Caco-2 (cell line): ENCODE measurements around the gene MLIP. TPM values are rescaled to one million over a fixed set of nuclear protein-coding genes. Genes with fewer than 3 reads are reported as not detected.

Experiments used
- BruUV-seq: library from RNA; stranded (reverse); fragments of 400-500 nt; replicated peaks from 2 replicates; lab custom pipeline; 2021; lab: Mats Ljungman, UMichigan
- CTCF ChIA-PET: fragments of 300-600 bp; sonication (Branson Sonifier 250); formaldehyde crosslinking; loops from one replicate; lab custom pipeline; 2022; ENCODE audit warnings: antibody characterized with exemption; lab: Charles Lee
- POLR2A ChIA-PET: fragments of 300-600 bp; sonication (Branson Sonifier 250); formaldehyde crosslinking; loops from one replicate; lab custom pipeline; 2022; ENCODE audit warnings: antibody characterized with exemption; lab: Charles Lee
- DNase-seq, 2 experiments: peaks; one replicate each; pipeline versions ENCODE4 v3.0.0 to v3.0.0-alpha.2; 2020 to 2022
- H3K27me3 ChIP-seq: replicated peaks from 2 replicates; pipeline ENCODE4 v1.6.0; 2011; ENCODE audit warnings: low read length; ENCODE audit not compliant: control insufficient read depth, insufficient read depth
- H3K36me3 ChIP-seq: 2 replicates; pipeline ENCODE4 v1.5.1; 2011; ENCODE audit warnings: low read length; ENCODE audit not compliant: control insufficient read depth, insufficient read depth
- H3K4me1 ChIP-seq: fragments of 250-450 bp; sonication (Bioruptor Pico); 2 replicates; pipeline ENCODE4 v1.5.1; 2020; ENCODE audit warnings: mild to moderate bottlenecking
- H3K4me3 ChIP-seq: 2 replicates; pipeline ENCODE4 v1.5.1; 2011; ENCODE audit warnings: low read depth, mild to moderate bottlenecking, control low read depth, low read length
- H3K9me3 ChIP-seq: fragments of 250-450 bp; sonication (Bioruptor Pico); 2 replicates; pipeline ENCODE4 v1.5.1; 2020; ENCODE audit warnings: mild to moderate bottlenecking, moderate library complexity
- H3K27ac Mint-ChIP-seq: one replicate; pipeline ENCODE4 v1.8.0; 2022; ENCODE audit warnings: mixed read lengths; ENCODE audit not compliant: unreplicated experiment
- H3K27me3 Mint-ChIP-seq: one replicate; pipeline ENCODE4 v1.8.0; 2022; ENCODE audit warnings: mixed read lengths; ENCODE audit not compliant: insufficient read depth, unreplicated experiment
- H3K36me3 Mint-ChIP-seq: one replicate; pipeline ENCODE4 v1.8.0; 2022; ENCODE audit warnings: mild to moderate bottlenecking, mixed read lengths; ENCODE audit not compliant: insufficient read depth, unreplicated experiment
- H3K4me1 Mint-ChIP-seq: one replicate; pipeline ENCODE4 v1.8.0; 2022; ENCODE audit warnings: low read depth, mixed read lengths; ENCODE audit not compliant: unreplicated experiment
- H3K4me3 Mint-ChIP-seq: one replicate; pipeline ENCODE4 v1.8.0; 2022; ENCODE audit warnings: mild to moderate bottlenecking, moderate library complexity, mixed read lengths; ENCODE audit not compliant: unreplicated experiment
- H3K9me3 Mint-ChIP-seq: one replicate; pipeline ENCODE4 v1.8.0; 2022; ENCODE audit warnings: mixed read lengths; ENCODE audit not compliant: unreplicated experiment
- intact Hi-C: fragments of 100-400 bp; cut with micrococcal nuclease; formaldehyde crosslinking; loops from one replicate; pipeline ENCODE4 v1.10.0; 2022; ENCODE audit not compliant: unreplicated experiment
- total RNA-seq: library from RNA; stranded (reverse); gene quantifications from 2 replicates; pipeline ENCODE4 v1.2.3, GENCODE V29; 2022
- TF ChIP-seq, protein P1 (sequence below), 2 experiments: fragments of 200-600 bp in 1 of 2; IDR thresholded peaks; 1 replicate in 1 of 2; 2 replicates in 1 of 2; pipeline versions ENCODE4 v1.5.1 to v1.8.0; 2011 to 2022; ENCODE audit warnings: antibody characterized with exemption in 1 of 2, control low read depth in 1 of 2, inconsistent platforms in 1 of 2, low read depth in 1 of 2, low read length in 1 of 2, mild to moderate bottlenecking in 1 of 2, moderate library complexity in 1 of 2; ENCODE audit not compliant: insufficient read depth in 1 of 2, severe bottlenecking in 1 of 2, unreplicated experiment in 1 of 2

MLIP gene
- total RNA-seq, 1 experiment from 2014 or later = 0.88 TPM

GRCh38 chr6:54125493-54125892 is 14.2 kb downstream of the MLIP start:
- Histone ChIP-seq H3K4me1 (no peaks in the 10 kb centered on the region), H3K27me3 (no peaks in the 10 kb centered on the region), H3K36me3 (no peaks in the 10 kb centered on the region), H3K4me3 (no peak overlapping the region), H3K9me3 (no peaks in the 10 kb centered on the region; the same call in 1 of the 2 replicates)
- Mint-ChIP-seq H3K36me3 (no peaks in the 10 kb centered on the region), H3K4me1 (peaks cover 7% of the 10 kb centered on the region), H3K27ac (no peak overlapping the region), H3K4me3 (no peak overlapping the region), H3K9me3 (no peaks in the 10 kb centered on the region), H3K27me3 (no peaks in the 10 kb centered on the region)
- CTCF ChIA-PET = no interaction called here
- no TSS peak for BruUV-seq
- intact Hi-C loops = no loop called here
- POLR2A ChIA-PET = no interaction called here
- TF ChIP-seq, protein P1, sequence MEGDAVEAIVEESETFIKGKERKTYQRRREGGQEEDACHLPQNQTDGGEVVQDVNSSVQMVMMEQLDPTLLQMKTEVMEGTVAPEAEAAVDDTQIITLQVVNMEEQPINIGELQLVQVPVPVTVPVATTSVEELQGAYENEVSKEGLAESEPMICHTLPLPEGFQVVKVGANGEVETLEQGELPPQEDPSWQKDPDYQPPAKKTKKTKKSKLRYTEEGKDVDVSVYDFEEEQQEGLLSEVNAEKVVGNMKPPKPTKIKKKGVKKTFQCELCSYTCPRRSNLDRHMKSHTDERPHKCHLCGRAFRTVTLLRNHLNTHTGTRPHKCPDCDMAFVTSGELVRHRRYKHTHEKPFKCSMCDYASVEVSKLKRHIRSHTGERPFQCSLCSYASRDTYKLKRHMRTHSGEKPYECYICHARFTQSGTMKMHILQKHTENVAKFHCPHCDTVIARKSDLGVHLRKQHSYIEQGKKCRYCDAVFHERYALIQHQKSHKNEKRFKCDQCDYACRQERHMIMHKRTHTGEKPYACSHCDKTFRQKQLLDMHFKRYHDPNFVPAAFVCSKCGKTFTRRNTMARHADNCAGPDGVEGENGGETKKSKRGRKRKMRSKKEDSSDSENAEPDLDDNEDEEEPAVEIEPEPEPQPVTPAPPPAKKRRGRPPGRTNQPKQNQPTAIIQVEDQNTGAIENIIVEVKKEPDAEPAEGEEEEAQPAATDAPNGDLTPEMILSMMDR (IDR thresholded peaks at IDR 0.05; ENCODE audit: insufficient read depth in 1 of 2, low read depth in 1 of 2, low read length in 1 of 2, severe bottlenecking in 1 of 2, unreplicated experiment in 1 of 2) = no peak
- DNase-seq = no peak

GRCh38 chr6:54130179-54130578 is 18.9 kb downstream of the MLIP start:
- H3K27me3 Mint-ChIP-seq = no peaks in the 10 kb centered on the region
- Histone ChIP-seq H3K27me3 (no peaks in the 10 kb centered on the region), H3K9me3 (no peaks in the 10 kb centered on the region; the same call in 1 of the 2 replicates), H3K4me3 (no peak overlapping the region), H3K4me1 (no peaks in the 10 kb centered on the region), H3K36me3 (no peaks in the 10 kb centered on the region)
- no peak overlapping the region for H3K27ac Mint-ChIP-seq
- BruUV-seq = no TSS peak
- peaks cover 4% of the 10 kb centered on the region for H3K4me1 Mint-ChIP-seq
- no peaks in the 10 kb centered on the region for H3K36me3 Mint-ChIP-seq
- H3K4me3 Mint-ChIP-seq = no peak overlapping the region
- H3K9me3 Mint-ChIP-seq = no peaks in the 10 kb centered on the region
- DNase-seq = no peak
- CTCF ChIA-PET = no interaction called here
- POLR2A ChIA-PET = no interaction called here
- TF ChIP-seq, protein P1 (IDR thresholded peaks at IDR 0.05; ENCODE audit: insufficient read depth in 1 of 2, low read depth in 1 of 2, low read length in 1 of 2, severe bottlenecking in 1 of 2, unreplicated experiment in 1 of 2) = no peak
- intact Hi-C loops = no loop called here

GRCh38 chr6:54132587-54132986 is 21.3 kb downstream of the MLIP start:
- Histone ChIP-seq H3K9me3 (no peaks in the 10 kb centered on the region), H3K36me3 (no peaks in the 10 kb centered on the region), H3K27me3 (no peaks in the 10 kb centered on the region), H3K4me3 (no peak overlapping the region), H3K4me1 (peaks cover 9% of the 10 kb centered on the region; the same call in 1 of the 2 replicates)
- Mint-ChIP-seq H3K27ac (no peak overlapping the region), H3K4me1 (peaks cover 17% of the 10 kb centered on the region), H3K36me3 (no peaks in the 10 kb centered on the region), H3K4me3 (no peak overlapping the region), H3K9me3 (peaks cover 4% of the 10 kb centered on the region), H3K27me3 (no peaks in the 10 kb centered on the region)
- intact Hi-C loops = no loop called here
- BruUV-seq = no TSS peak
- CTCF ChIA-PET = no interaction called here
- TF ChIP-seq, protein P1 (IDR thresholded peaks at IDR 0.05; ENCODE audit: insufficient read depth in 1 of 2, low read depth in 1 of 2, low read length in 1 of 2, severe bottlenecking in 1 of 2, unreplicated experiment in 1 of 2) = no peak
- POLR2A ChIA-PET = no interaction called here
- no peak for DNase-seq
